HepG2 (cell line): Measurements from ENCODE around the gene PLEKHA3. TPM values are rescaled to one million over a fixed set of nuclear protein-coding genes. Genes with fewer than 3 reads are reported as not detected.

Experiments
- ATAC-seq: fragments of 200-7000 bp; cut with Tn5 transposase; 3 replicates; pipeline ENCODE4 v1.9.1; 2020; ENCODE audit warnings: mild to moderate bottlenecking, moderate library complexity
- BruUV-seq: library from RNA; stranded (reverse); fragments of 400-500 nt; replicated peaks from 2 replicates; lab custom pipeline; 2021; lab: Mats Ljungman, UMichigan
- CTCF ChIA-PET: fragments of 300-600 bp; formaldehyde crosslinking; extraction: SDS; loops from one replicate; lab custom pipeline; 2021; ENCODE audit warnings: low total read pairs, inconsistent platforms, low intra/inter-chr PET ratio; lab: Yijun Ruan, JAX
- POLR2A ChIA-PET: fragments of 350-600 bp; sonication (Branson Sonifier 250); formaldehyde crosslinking; loops from one replicate; lab custom pipeline; 2020; ENCODE audit warnings: antibody characterized with exemption, inconsistent platforms; lab: Yijun Ruan, JAX
- DNase-seq: peaks from one replicate; pipeline ENCODE4 v3.0.0-alpha.2; 2015; ENCODE audit warnings: low spot score
- FAIRE-seq: peaks from 3 replicates; lab custom pipeline; 2011; peaks lifted over from hg19 to GRCh38; lab: Jason Lieb, UNC
- H2AFZ ChIP-seq: one replicate; pipeline ENCODE4 v1.6.1; 2011; ENCODE audit warnings: low read length, inconsistent platforms
- H3K27ac ChIP-seq: fragments of 300-600 bp; 3 replicates; pipeline ENCODE4 v1.8.0; 2011; ENCODE audit warnings: mixed run types, mild to moderate bottlenecking, mixed read lengths, low read length, inconsistent platforms; ENCODE audit not compliant: insufficient read depth; ENCODE audit errors: extremely low read length
- H3K27me3 ChIP-seq, 2 experiments: fragments of 200-600 bp in 1 of 2; 2 replicates in 1 of 2; 3 replicates in 1 of 2; pipeline versions ENCODE4 v1.6.0 to v1.8.0; 2011; ENCODE audit warnings: low read length in 2 of 2, mild to moderate bottlenecking in 2 of 2, moderate library complexity in 2 of 2, inconsistent platforms in 1 of 2; ENCODE audit not compliant: insufficient read depth in 2 of 2, control insufficient read depth in 1 of 2
- H3K36me3 ChIP-seq, 2 experiments: fragments of 200-600 bp in 1 of 2; replicated peaks in 1 of 2; 2 replicates in 1 of 2; 3 replicates in 1 of 2; pipeline versions ENCODE4 v1.5.1 to v1.8.0; 2011; ENCODE audit warnings: low read length in 2 of 2, inconsistent platforms in 1 of 2; ENCODE audit not compliant: insufficient read depth in 2 of 2, control insufficient read depth in 1 of 2
- H3K4me1 ChIP-seq: 2 replicates; pipeline ENCODE4 v1.5.1; 2012; ENCODE audit warnings: low read length, inconsistent platforms; ENCODE audit not compliant: insufficient read depth
- H3K4me2 ChIP-seq: 2 replicates; pipeline ENCODE4 v1.6.0; 2011; ENCODE audit warnings: low read depth, low read length, inconsistent platforms
- H3K4me3 ChIP-seq, 3 experiments: fragments of 200-600 bp in 1 of 3; sonication (generic), shearing (Covaris generic) in 1 of 3; replicated peaks in 1 of 3; 2 replicates each; pipeline ENCODE4 v1.5.1; 2011 to 2016; ENCODE audit warnings: low read length in 3 of 3, inconsistent platforms in 2 of 3, low read depth in 2 of 3, mild to moderate bottlenecking in 2 of 3, control low read depth in 1 of 3, mixed read lengths in 1 of 3; ENCODE audit not compliant: insufficient read depth in 1 of 3
- H3K79me2 ChIP-seq: one replicate; pipeline ENCODE4 v1.6.1; 2011; ENCODE audit warnings: low read length, inconsistent platforms; ENCODE audit not compliant: insufficient read depth
- H3K9ac ChIP-seq: 2 replicates; pipeline ENCODE4 v1.6.0; 2011; ENCODE audit warnings: mild to moderate bottlenecking, low read depth, low read length, inconsistent platforms; ENCODE audit not compliant: insufficient read depth
- H3K9me3 ChIP-seq: 2 replicates; pipeline ENCODE4 v1.5.1; 2012; ENCODE audit warnings: mild to moderate bottlenecking, low read length
- H4K20me1 ChIP-seq: 2 replicates; pipeline ENCODE4 v1.6.0; 2011; ENCODE audit warnings: inconsistent platforms, mild to moderate bottlenecking, low read length, moderate library complexity; ENCODE audit not compliant: insufficient read depth
- ATRX ChIP-seq: sonication (generic); formaldehyde crosslinking; IDR thresholded peaks from 2 replicates; pipeline ENCODE4 v1.4.0; 2020; ENCODE audit warnings: missing genetic modification reagents, borderline replicate concordance
- MEF2D ChIP-seq: sonication (generic); formaldehyde crosslinking; IDR thresholded peaks from 2 replicates; pipeline ENCODE4 v1.5.1; 2020; ENCODE audit warnings: mild to moderate bottlenecking, missing genetic modification reagents
- SATB2 ChIP-seq: sonication (generic); formaldehyde crosslinking; IDR thresholded peaks from 2 replicates; pipeline ENCODE4 v1.5.0; 2020; ENCODE audit warnings: missing genetic modification reagents
- ZFAT ChIP-seq: sonication (generic); formaldehyde crosslinking; conservative IDR thresholded peaks from 2 replicates; pipeline ENCODE4 v1.8.1; 2023; ENCODE audit warnings: missing genetic modification reagents, inconsistent platforms
- ZFP62 ChIP-seq: sonication (generic); formaldehyde crosslinking; IDR thresholded peaks from 2 replicates; pipeline ENCODE4 v1.4.0; 2020; ENCODE audit warnings: missing genetic modification reagents
- ZNF350 ChIP-seq: sonication (generic); formaldehyde crosslinking; IDR thresholded peaks from 2 replicates; pipeline ENCODE4 v1.4.0; 2020; ENCODE audit warnings: mild to moderate bottlenecking, low read depth, missing genetic modification reagents, borderline replicate concordance
- ZNF598 ChIP-seq: sonication (generic); formaldehyde crosslinking; IDR thresholded peaks from 2 replicates; pipeline ENCODE4 v1.5.1; 2020; ENCODE audit warnings: mild to moderate bottlenecking, missing genetic modification reagents, borderline replicate concordance
- ZSCAN30 ChIP-seq: sonication (generic); formaldehyde crosslinking; IDR thresholded peaks from 2 replicates; pipeline ENCODE4 v1.5.0; 2020; ENCODE audit warnings: mild to moderate bottlenecking, missing genetic modification reagents
- WGBS: methylation state at CpG from one replicate; pipeline ENCODE4 v1.1.6; 2017; ENCODE audit warnings: low lambda C conversion rate; 5-methylcytosine and 5-hydroxymethylcytosine counted together
- in situ Hi-C: cut with HindIII; loops from 2 replicates; pipeline ENCODE4 v1.10.0; 2017; ENCODE audit warnings: low pct_unique_long_range_greater_than_20kb; ENCODE audit not compliant: extremely low pct_ligation_motif_present
- intact Hi-C: fragments of 100-400 bp; cut with micrococcal nuclease; formaldehyde crosslinking; loops from one replicate; pipeline ENCODE4 v1.10.0; 2022; ENCODE audit not compliant: unreplicated experiment
- polyA plus RNA-seq, 8 experiments: library from polyadenylated mRNA; depleted of rRNA in 3 of 8; stranded (reverse) in 7 of 8; unstranded in 1 of 8; fragments of >200 nt; fragmentation: Illumina TruSeq in 4 of 8; extraction: Trizol in 4 of 8; gene quantifications; 2 replicates each; pipeline versions ENCODE4 v1.2.1 to v1.2.3, GENCODE V29; 2011 to 2016; ENCODE audit warnings: low read depth in 4 of 8, missing spikeins in 1 of 8, mixed read lengths in 1 of 8; ENCODE audit not compliant: insufficient read depth in 1 of 8
- total RNA-seq, 5 experiments: library from RNA; depleted of rRNA; stranded (reverse); fragments of >200 nt; fragmentation: Illumina TruSeq; extraction: Trizol; gene quantifications; 2 replicates each; pipeline ENCODE4 v1.2.3, GENCODE V29; 2016; ENCODE audit warnings: low read depth in 1 of 5
- TF ChIP-seq, protein P1 (sequence below): sonication (generic); formaldehyde crosslinking; IDR thresholded peaks from 2 replicates; pipeline ENCODE4 v1.4.0; 2020; ENCODE audit warnings: missing genetic modification reagents

The PLEKHA3 gene
- total and polyA plus RNA-seq, 2 of the 13 experiments (the other 11 are each of a cell fraction or from before 2014, with no cell fraction given), result 11.7 to 23.1 TPM

DNA sequence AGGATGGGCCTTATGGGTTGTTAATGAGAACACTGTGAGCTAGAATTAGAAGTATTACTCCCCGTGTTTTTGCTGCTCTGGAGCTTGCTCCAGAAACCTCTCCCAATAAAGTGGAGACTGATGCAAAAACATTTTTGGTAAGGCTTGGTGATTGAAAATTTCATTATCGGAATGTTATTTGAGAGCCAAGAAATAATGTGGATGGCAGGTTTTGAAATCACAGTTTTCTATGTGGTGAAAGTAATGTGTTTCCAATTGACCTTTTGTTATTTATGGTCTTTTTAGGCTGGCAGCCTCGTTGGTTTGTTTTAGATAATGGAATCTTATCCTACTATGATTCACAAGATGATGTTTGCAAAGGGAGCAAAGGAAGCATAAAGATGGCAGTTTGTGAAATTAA is 5.1 kb downstream of the PLEKHA3 start (continued):
- TF ChIP-seq, protein P1, sequence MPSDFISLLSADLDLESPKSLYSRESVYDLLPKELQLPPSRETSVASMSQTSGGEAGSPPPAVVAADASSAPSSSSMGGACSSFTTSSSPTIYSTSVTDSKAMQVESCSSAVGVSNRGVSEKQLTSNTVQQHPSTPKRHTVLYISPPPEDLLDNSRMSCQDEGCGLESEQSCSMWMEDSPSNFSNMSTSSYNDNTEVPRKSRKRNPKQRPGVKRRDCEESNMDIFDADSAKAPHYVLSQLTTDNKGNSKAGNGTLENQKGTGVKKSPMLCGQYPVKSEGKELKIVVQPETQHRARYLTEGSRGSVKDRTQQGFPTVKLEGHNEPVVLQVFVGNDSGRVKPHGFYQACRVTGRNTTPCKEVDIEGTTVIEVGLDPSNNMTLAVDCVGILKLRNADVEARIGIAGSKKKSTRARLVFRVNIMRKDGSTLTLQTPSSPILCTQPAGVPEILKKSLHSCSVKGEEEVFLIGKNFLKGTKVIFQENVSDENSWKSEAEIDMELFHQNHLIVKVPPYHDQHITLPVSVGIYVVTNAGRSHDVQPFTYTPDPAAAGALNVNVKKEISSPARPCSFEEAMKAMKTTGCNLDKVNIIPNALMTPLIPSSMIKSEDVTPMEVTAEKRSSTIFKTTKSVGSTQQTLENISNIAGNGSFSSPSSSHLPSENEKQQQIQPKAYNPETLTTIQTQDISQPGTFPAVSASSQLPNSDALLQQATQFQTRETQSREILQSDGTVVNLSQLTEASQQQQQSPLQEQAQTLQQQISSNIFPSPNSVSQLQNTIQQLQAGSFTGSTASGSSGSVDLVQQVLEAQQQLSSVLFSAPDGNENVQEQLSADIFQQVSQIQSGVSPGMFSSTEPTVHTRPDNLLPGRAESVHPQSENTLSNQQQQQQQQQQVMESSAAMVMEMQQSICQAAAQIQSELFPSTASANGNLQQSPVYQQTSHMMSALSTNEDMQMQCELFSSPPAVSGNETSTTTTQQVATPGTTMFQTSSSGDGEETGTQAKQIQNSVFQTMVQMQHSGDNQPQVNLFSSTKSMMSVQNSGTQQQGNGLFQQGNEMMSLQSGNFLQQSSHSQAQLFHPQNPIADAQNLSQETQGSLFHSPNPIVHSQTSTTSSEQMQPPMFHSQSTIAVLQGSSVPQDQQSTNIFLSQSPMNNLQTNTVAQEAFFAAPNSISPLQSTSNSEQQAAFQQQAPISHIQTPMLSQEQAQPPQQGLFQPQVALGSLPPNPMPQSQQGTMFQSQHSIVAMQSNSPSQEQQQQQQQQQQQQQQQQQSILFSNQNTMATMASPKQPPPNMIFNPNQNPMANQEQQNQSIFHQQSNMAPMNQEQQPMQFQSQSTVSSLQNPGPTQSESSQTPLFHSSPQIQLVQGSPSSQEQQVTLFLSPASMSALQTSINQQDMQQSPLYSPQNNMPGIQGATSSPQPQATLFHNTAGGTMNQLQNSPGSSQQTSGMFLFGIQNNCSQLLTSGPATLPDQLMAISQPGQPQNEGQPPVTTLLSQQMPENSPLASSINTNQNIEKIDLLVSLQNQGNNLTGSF, result no peak
- TF ChIP-seq ZNF598 (CRISPR knock-in tag), result no peak

DNA sequence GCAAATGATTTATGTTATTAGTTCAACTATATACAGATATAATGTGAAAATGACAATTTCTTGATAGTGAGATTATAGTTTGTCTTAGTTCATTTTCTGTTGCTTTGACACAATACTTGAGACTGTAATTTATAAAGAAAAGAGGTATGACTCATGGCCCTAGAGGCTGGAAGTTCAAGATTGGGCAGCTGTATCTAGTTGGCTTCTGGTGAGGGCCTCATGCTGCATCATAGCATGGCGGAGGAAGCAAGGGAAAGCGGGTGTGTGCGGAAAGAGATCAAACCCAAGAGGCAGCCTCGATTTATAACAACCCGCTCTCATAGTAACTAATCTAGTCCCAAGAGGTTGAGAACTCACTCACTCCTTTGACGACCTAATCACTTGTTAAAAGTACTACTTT is 11.4 kb downstream of the PLEKHA3 start:
- WGBS, result 85% methylated on average over 6 of the region's 6 CpGs
- DNase-seq, result no peak
- BruUV-seq, result no TSS peak
- TF ChIP-seq ZFP62 (CRISPR knock-in tag) (no peak), ZNF350 (no peak), ZFAT (no peak), SATB2 (CRISPR knock-in tag) (no peak), ZSCAN30 (no peak), ATRX (CRISPR knock-in tag) (no peak), MEF2D (CRISPR knock-in tag) (no peak)
- H2AFZ ChIP-seq, result no peak overlapping the region
- H4K20me1 ChIP-seq, result no peaks in the 10 kb centered on the region
- in situ Hi-C loops, result no loop called here
- H3K9me3 ChIP-seq, result no peaks in the 10 kb centered on the region
- intact Hi-C loops, result no loop called here
- no peaks in the 10 kb centered on the region for H3K27me3 ChIP-seq
- no peak overlapping the region for H3K9ac ChIP-seq
- no peaks in the 10 kb centered on the region for H3K79me2 ChIP-seq
- ATAC-seq, result no peak
- FAIRE-seq, result no peak
- peaks cover 25 to 70% of the 10 kb centered on the region in 2 experiments for H3K36me3 ChIP-seq
- POLR2A ChIA-PET, result interaction anchor here (2.2 kb wide), 1 partner anchor 41 kb away, joined by 5 read pairs; the partner anchor contains the start of genes PJVK and PRKRA
- no peak overlapping the region for H3K4me3 ChIP-seq
- no peak overlapping the region for H3K4me2 ChIP-seq
- CTCF ChIA-PET, result no interaction called here
- H3K4me1 ChIP-seq, result no peaks in the 10 kb centered on the region
- no peak overlapping the region for H3K27ac ChIP-seq
